HG03159 (cell line): ENCODE results near the gene HES2.
"Not testable (repeated sequence)": the region's sequence is repeated elsewhere in the genome, so short reads cannot be mapped to it uniquely, and the experiment has no call there.

ENCODE experiments used
- ATAC-seq: cut with Tn5 transposase; IDR thresholded peaks from one replicate; pipeline ENCODE4 v1.9.1; 2021; ENCODE audit warnings: mild to moderate bottlenecking, moderate library complexity; ENCODE audit not compliant: unreplicated experiment

The HES2 gene

DNA sequence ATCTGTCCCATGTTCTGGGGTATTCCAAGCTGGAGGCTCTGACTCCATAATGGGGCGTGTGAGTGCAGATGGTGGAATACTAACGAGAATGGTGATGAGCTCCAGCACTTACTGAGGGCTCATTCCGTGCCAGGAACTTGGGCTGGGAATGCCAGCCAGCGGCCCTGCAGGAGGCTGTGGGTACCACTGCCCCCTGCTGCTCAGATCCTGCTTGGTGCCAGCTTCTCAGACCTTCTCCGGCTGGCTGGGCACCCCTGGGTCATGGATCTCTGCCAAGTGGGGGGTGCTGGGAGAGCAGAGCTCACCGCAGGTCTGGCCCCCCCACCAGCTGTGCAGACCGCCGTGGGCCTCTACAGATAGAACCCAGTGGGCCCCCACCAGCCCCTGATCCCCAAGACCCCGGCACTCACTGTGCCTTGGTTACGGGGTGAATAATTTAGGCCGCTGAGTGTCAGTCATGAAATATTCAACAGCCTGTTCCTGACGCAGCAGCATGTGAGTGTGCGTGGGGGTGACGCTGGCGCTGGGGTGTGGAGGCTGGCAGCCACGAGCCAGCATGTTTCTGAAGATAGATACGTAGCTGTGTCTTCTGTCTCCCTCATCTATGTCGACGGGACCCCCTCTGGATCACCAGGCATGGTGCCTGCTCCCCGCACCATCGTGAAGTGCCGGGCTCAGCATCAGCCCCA is 17.4 kb upstream of the HES2 start:
- ATAC-seq = not testable (repeated sequence)

DNA sequence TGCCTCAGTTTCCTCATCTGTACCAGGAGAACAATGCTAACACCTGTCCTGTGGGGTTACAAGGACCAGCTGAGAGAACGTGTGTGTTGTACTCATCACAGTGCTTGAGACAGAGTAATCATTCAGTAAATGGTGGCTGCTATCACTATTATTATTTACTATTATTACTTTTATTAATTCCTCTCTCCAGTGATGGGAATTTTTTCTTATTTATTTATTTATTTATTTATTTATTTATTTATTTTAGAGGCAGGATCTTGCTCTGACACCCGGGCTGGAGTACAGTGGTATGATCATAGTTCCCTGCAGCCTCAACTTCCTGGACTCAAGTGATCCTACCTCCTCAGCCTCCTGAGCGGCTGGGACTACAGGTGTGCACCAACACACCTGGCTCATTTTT is 16.6 kb upstream of the HES2 start:
- not testable (repeated sequence) for ATAC-seq

DNA sequence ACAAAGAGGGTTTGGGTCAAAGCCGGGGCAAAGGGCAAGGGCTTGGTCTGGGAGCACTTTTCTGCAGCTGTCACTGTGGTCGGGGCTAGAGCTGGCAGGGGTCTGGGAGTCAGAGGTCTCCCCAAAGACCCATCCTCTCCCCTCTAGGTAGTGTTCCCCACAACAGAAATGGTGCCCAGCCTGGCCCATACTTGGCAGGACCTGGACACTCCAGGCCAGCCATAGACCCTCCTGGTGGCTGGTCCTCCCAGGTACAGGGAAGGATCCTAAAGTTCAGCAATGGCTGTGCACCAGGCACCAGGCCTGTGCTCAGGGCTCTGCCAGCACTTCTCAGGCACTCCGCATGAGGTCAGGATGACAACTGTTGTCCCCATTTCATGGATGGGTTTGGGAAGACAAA is 15.8 kb upstream of the HES2 start:
- no peak for ATAC-seq

DNA sequence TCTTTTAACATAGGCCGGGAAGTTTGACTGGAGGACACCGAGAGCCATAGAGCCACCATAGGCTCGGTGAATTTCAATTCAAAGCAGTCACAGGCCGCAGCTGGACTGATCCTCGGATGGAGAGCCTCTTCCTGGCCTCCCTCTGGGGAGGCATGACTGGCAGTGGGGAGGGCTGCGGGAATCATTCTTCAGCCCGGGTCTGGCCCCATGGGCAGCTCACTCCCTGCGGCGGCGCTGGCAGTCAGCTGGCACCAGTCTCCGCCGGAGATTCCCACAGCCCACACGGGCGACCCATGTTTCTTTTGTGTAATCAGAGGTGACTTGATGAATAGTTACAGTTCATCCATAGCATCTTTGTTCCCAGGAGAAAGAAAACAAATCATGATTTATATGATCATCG is 15.4 kb upstream of the HES2 start:
- ATAC-seq = no peak

GRCh38 chr1:6434186-6434585 is 14.5 kb upstream of the HES2 start:
- no peak for ATAC-seq

DNA sequence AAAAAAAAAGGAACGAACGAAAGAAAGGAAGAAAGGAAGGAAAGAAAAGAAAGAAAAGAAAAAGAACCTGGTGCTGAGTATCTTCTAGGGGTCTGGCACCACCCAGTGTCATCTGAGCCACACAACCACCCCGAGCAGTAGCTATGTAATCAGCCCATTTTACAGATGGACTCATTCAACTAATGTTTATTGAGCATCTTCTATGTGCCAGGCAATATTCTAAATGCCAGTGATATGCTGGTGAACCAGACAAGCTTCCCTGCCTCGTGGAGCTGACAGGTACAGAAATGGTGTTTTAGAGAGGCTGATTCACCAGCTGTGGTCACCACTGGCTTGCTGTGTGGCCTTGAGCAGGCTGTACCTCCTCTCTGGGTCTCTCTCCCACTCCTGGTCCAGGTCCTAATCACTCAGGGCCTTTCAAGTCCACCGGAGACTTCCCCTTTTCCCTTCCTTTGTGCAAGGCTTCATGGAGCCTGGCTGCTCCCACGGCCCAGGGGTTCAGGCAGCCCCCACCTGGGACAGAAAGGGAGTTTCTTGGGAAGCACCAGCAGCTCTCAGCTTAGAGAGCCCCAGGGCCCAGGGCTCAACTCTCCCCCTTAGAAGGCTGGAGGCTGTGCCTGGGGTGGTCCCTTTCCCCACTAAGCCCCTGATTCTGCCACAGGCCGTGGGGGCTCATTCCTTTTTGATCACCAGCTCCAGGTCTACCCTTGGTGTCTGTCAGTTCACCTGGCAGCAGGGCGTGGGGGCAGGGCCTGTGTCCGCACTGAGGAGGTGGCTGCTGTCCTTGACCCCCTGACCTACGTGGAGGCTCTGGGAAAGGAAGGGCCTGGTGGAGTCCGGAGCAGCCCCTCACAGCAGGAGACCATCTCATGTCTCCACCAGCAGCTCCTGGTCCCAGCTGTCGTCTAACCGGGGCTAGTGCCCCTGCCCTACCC is 12.2 kb upstream of the HES2 start:
- ATAC-seq = not testable (repeated sequence)

DNA sequence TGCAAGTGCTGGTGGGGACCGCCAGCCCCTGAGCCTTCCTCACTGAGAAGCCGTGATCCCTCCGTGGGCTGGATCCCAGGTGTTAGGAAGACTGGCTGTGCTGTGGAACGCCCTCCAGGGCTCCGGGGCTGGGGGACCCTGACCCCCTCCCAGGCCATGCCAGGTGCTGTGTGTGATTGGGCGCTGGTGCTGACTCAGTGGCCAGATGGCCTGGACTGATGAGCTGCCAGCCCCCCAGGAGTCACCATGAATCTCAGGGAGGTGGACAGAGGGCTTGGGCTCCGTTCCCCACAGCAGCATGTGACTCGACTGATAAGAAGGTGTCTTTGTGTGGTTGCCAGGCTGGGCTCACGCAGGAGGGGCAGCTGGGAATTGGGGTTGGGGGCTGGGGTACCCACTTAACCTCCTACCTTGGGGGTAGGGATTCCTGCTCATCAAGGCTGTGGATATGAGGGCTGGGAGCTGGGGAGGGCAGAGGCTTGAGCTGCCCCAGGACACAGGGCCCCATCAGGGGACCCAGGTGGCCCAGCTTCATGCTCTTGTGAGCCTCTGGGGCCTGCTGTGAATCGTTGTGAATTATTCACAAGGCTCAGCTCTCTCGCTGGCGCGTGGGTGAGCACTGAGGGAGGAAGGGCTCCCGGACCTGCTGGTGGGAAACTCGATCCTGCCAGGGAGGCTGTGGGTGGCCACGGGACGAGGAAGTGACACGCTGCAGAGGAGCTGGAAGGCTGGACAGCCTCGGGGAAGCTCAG is 10.1 kb upstream of the HES2 start:
- not testable (repeated sequence) for ATAC-seq

- ATAC-seq = not testable (repeated sequence)
Observed at GRCh38 chr1:6428453-6428852, 8.7 kb upstream of the HES2 start.

GRCh38 chr1:6427441-6428390 is 8.0 kb upstream of the HES2 start:
- no peak for ATAC-seq

DNA sequence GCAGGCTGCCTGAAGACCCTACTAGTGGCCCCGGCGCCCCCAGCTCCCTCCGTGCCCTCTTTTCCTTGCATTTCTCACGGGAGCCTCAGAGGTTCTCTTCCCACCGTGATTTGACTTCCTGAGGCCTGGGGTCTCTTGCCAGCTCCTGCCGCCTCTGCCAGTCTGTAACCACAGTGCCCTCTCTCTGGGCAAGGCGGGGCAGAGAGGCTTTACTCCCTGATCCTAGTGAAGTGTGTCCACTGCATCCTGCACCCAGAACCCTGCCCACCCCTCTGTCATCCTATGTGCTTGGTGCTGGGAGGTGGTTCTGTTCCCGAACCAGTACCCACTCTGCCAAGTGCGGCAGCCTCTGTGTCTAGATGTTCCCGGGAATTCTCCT is 7.2 kb upstream of the HES2 start:
- ATAC-seq = no peak

GRCh38 chr1:6426277-6426971 is 6.7 kb upstream of the HES2 start:
- no peak for ATAC-seq

DNA sequence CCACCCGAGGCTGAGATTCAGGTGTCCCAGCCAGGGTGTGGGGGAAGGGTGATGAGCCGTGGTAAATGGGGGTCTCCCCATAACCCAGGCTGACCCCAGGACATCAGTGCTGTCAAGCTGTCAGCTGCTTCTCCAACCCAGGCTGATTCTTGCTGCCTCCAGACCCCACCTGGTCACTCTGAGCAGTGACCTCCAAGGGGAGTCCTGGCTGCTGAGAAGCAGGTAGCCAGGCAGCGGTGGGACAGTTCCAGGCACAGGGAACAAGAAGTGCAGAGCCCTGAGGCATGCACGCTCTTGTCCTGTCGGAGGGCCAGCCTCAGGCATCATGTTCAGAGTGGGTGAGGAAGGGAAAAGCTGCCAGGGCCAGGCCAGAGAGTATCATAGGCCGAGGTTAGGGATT is 5.9 kb upstream of the HES2 start:
- no peak for ATAC-seq

DNA sequence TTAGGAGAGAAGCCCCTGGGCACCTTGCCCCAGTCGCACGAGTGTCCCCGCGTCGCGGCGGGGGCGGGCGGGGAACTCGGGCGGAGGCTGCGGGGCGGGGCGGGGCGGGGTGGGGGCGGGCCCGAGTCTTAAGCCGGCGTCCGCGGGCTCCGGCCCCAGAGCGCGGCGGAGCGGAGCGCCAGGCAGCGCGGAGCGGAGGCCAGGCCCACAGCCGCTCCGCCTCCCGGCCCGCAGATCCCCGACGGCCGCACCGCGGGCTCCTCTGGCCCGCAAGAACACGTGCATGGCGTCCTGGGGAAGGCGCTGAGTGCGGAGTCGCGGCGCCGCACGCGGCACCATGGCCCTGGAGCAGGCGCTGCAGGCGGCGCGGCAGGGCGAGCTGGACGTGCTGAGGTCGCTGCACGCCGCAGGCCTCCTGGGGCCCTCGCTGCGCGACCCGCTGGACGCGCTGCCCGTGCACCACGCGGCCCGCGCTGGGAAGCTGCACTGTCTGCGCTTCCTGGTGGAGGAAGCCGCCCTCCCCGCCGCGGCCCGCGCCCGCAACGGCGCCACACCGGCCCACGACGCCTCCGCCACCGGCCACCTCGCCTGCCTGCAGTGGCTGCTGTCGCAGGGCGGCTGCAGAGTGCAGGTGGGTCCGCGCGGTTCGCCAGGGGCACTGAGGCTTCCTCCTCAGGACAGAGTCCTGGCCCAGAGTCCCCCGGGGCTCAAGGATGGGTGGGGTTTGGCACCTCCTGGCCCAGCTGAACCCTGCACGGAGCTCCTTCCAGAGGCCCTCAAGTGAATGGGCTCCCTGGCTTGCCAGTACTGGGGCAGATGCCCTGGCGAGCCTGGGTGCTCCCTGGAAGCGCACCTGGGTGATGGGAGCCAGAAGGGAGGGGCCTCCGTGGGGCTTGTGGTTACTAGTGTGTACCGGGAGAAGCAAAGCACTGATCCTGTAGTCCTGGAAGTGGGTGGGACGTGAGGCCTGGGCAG is 5.2 kb upstream of the HES2 start, which contains the start of gene ESPN:
ESPN (plus strand) TSS at position 158 of the 975 bp plus-strand sequence; CDS start at position 338, 180 bp downstream.
- ATAC-seq = no peak

- ATAC-seq = no peak
Observed at GRCh38 chr1:6424000-6424565, 4.4 kb upstream of the HES2 start.

DNA sequence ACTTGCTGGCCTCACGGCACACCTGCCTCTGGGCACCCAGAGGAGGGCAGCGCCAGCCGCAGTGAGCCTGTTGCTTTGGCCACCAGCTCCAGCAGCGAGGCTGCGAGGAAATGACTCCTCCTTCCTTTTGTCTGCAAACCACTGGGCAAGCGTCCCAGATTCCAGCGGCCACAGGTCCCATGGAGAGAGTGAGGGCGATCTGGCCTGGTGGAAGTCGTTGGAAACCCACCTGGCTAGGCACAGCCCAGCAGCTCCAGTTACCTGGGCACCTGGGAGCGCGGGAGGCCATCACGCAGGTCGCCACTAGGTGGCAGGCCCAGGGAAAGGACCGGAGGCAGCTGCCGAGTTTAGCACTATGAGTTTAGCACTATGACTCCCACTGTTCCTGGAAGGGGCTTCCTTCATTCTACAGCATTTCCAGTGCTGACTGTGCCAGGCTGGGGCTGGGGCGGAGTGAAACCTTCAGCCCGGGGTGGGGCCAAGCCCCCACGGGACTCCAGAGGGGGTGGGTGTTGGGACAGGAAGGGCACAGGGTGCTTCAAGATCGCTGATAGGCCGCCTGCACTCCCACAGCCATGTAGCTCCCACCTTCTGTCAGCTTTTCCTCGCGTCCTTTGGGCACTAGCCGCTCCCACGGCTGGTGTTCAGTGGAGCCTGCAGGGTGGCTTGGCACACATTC is 3.7 kb upstream of the HES2 start:
- ATAC-seq = no peak

- ATAC-seq = no peak
Observed at GRCh38 chr1:6421266-6421665, 1.5 kb upstream of the HES2 start.

- no peak for ATAC-seq
Observed at GRCh38 chr1:6420454-6421042, 829 bp upstream of the HES2 start.
